Parathyroid adenoma (tissue), 2 donors: ENCODE measurements around the gene MTMR3.

Experiments used
- H2AFZ ChIP-seq: fragments of 300-600 bp; sonication (generic); one replicate; pipeline ENCODE4 v1.7.0; 2017; ENCODE audit warnings: antibody characterized with exemption, mild to moderate bottlenecking
- H3K27ac ChIP-seq: fragments of 300-600 bp; sonication (generic); one replicate; pipeline ENCODE4 v1.7.0; 2017
- H3K27me3 ChIP-seq: fragments of 300-600 bp; sonication (generic); one replicate; pipeline ENCODE4 v1.7.0; 2017; ENCODE audit warnings: low read length; ENCODE audit not compliant: control insufficient read depth, insufficient read depth
- H3K36me3 ChIP-seq: fragments of 300-600 bp; sonication (generic); one replicate; pipeline ENCODE4 v1.7.0; 2017; ENCODE audit warnings: low read length; ENCODE audit not compliant: control insufficient read depth, insufficient read depth
- H3K4me1 ChIP-seq: fragments of 300-600 bp; sonication (generic); one replicate; pipeline ENCODE4 v1.7.0; 2017; ENCODE audit warnings: control low read depth
- H3K4me2 ChIP-seq: fragments of 300-600 bp; sonication (generic); one replicate; pipeline ENCODE4 v1.7.0; 2017; ENCODE audit warnings: low read length
- H3K4me3 ChIP-seq: fragments of 300-600 bp; sonication (generic); one replicate; pipeline ENCODE4 v1.7.0; 2017; ENCODE audit warnings: low read depth, low read length
- H3K79me2 ChIP-seq: fragments of 300-600 bp; sonication (generic); one replicate; pipeline ENCODE4 v1.7.0; 2017; ENCODE audit warnings: control low read depth
- H3K9ac ChIP-seq: fragments of 300-600 bp; sonication (generic); one replicate; pipeline ENCODE4 v1.7.0; 2017; ENCODE audit warnings: mild to moderate bottlenecking
- H3K9me3 ChIP-seq: fragments of 300-600 bp; sonication (generic); one replicate; pipeline ENCODE4 v1.7.0; 2017; ENCODE audit warnings: low read length; ENCODE audit not compliant: control insufficient read depth
- TF ChIP-seq, protein P1 (sequence below): fragments of 300-600 bp; sonication (generic); IDR thresholded peaks from one replicate; pipeline ENCODE4 v1.7.0; 2017; ENCODE audit warnings: antibody characterized with exemption, mild to moderate bottlenecking
- donor health status: primary hyperparathyroidism.

The MTMR3 gene

DNA sequence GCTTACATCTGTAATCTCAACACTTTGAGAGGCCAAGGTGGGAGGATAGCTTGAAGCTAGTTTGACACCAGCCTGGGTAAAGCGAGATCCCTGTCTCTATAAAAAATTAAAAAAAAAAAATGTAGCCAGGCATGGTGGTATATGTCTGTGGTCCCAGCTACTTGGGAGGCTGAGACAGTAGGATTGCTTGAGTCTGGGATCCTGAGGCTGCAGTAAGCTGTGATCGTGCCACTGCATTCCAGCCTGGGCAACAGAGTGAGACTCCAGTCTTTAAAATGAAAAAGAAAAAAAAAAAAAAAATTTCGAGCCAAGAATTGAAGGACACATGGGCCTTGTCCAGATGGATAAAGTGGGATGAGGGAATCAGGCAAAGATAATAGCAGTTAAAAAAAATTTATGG is 62.5 kb downstream of the MTMR3 start:
- Histone ChIP-seq H3K27me3 (no peaks in the 10 kb centered on the region), H2AFZ (no peak overlapping the region), H3K27ac (no peak overlapping the region), H3K4me3 (no peak overlapping the region), H3K4me2 (no peak overlapping the region), H3K36me3 (no peaks in the 10 kb centered on the region), H3K4me1 (peaks cover 2% of the 10 kb centered on the region), H3K9ac (no peak overlapping the region), H3K9me3 (no peaks in the 10 kb centered on the region), H3K79me2 (peaks cover 14% of the 10 kb centered on the region)
- TF ChIP-seq, protein P1, sequence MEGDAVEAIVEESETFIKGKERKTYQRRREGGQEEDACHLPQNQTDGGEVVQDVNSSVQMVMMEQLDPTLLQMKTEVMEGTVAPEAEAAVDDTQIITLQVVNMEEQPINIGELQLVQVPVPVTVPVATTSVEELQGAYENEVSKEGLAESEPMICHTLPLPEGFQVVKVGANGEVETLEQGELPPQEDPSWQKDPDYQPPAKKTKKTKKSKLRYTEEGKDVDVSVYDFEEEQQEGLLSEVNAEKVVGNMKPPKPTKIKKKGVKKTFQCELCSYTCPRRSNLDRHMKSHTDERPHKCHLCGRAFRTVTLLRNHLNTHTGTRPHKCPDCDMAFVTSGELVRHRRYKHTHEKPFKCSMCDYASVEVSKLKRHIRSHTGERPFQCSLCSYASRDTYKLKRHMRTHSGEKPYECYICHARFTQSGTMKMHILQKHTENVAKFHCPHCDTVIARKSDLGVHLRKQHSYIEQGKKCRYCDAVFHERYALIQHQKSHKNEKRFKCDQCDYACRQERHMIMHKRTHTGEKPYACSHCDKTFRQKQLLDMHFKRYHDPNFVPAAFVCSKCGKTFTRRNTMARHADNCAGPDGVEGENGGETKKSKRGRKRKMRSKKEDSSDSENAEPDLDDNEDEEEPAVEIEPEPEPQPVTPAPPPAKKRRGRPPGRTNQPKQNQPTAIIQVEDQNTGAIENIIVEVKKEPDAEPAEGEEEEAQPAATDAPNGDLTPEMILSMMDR, result no peak

DNA sequence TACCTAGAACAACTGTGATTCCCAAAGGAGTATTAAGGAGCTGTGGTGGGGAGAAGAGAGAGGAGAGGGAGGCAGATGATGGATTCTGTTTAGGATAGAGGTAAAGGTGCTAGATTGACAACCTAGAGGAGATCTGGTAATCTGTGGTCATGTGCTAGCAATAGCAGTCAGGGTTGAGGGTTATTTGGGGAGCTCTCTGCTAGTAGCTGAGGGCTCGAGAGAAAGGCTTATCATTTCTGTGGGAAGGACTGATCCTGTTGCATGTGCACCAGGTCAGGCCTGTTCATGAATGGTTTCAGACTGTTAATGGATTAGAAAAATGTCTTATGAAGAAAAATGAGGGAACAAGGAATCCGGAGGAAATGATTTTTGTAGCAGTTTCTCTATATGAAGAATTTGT is 63.2 kb downstream of the MTMR3 start:
- Histone ChIP-seq H3K9me3 (no peaks in the 10 kb centered on the region), H3K27ac (no peak overlapping the region), H3K27me3 (no peaks in the 10 kb centered on the region), H3K36me3 (no peaks in the 10 kb centered on the region), H3K4me3 (no peak overlapping the region), H3K4me2 (no peak overlapping the region), H3K4me1 (peaks cover 2% of the 10 kb centered on the region), H3K79me2 (peaks cover 8% of the 10 kb centered on the region), H3K9ac (no peak overlapping the region), H2AFZ (no peak overlapping the region)
- TF ChIP-seq, protein P1, result no peak

DNA sequence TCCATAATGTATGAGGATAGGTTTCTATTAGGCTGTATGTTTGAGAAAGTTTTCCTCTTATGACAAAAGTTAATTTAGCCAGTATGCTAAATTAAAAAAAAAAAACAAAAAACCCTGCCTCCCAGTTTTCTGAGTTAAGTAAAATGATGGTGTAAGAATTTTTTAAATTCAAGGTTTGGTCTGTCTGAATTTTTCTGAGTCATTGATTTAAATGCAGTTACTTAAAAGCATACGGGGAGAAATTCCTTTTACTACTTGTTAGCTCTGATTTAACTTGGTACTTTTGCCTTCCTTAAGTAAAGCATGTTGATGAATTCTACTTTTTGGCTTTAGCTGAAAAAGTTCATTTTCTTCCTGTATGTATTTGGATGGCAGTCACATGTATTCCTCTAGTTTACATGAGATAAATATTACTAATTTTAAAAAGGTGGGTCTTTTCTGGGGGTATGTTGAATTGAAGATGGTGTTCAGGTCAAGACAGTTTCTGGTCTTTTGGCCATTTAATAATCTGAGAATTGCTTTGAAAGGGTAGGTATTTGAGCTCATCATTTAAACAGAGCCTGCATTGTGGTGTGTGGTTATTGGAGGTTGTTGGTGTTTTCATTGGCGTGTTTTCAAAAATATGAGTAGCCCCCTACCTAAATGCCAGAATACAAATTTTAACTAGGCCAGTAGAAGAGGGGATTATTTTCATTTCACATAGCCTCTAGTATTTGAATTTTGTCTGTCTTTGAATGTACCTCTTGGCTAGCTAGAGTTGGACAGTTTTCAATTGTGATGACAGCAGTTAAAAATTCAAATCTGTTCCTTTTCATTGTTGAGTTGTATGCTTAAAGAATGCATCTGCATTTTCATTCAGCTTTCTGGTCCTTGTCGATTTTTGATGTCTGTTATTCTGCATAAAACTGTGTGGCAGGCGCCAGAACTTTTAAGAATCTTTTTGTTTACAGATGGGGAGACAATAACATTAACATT is 64.7 kb downstream of the MTMR3 start:
- H3K9ac ChIP-seq, result no peak overlapping the region
- H3K27ac ChIP-seq, result no peak overlapping the region
- H3K36me3 ChIP-seq, result no peaks in the 10 kb centered on the region
- H3K4me2 ChIP-seq, result no peak overlapping the region
- TF ChIP-seq, protein P1, result no peak
- no peaks in the 10 kb centered on the region for H3K9me3 ChIP-seq
- no peak overlapping the region for H3K4me3 ChIP-seq
- H3K27me3 ChIP-seq, result no peaks in the 10 kb centered on the region
- peaks cover 3% of the 10 kb centered on the region for H3K79me2 ChIP-seq
- peaks cover 2% of the 10 kb centered on the region for H3K4me1 ChIP-seq
- H2AFZ ChIP-seq, result no peak overlapping the region

DNA sequence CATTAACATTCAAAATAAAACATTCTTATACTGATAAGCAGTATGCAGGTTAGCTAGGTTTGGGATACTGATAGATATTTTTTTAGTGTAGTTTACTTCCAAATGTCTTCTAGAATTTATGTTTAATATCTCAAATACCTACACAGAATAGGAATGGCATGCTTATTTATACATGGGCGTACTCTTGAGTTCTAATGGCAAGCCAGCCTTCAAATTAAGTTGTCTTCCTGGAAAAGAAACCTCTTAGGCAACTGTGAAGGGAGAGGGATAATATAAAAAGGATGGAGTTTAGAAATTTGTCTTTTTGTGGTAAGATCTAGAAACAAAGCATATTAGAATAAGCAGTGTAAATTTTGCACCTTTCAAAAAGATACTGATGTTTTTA is 65.4 kb downstream of the MTMR3 start:
- TF ChIP-seq, protein P1, result no peak
- no peaks in the 10 kb centered on the region for H3K9me3 ChIP-seq
- H3K27ac ChIP-seq, result no peak overlapping the region
- no peaks in the 10 kb centered on the region for H3K36me3 ChIP-seq
- H3K4me3 ChIP-seq, result no peak overlapping the region
- H3K9ac ChIP-seq, result no peak overlapping the region
- no peaks in the 10 kb centered on the region for H3K27me3 ChIP-seq
- peaks cover 2% of the 10 kb centered on the region for H3K4me1 ChIP-seq
- no peak overlapping the region for H2AFZ ChIP-seq
- H3K4me2 ChIP-seq, result no peak overlapping the region
- peaks cover 3% of the 10 kb centered on the region for H3K79me2 ChIP-seq

DNA sequence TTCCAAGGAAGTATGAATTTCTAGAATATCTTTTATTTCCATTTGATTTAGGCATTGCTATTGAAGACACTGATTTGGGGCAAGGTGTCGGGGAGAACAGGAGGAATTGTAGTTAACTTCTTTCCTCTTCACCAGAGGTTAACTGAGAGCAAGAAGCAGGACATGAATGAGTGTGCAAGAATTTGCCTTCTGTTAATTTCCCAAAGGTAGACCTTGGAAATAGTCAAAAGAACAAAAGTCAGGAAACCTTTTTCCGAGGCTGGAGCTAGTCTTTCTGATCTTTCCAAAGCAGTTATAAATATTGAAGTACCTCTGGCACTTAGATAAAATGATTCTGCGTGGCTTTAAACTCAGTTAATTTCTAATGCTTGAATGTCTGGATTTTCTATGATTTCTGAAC is 66.9 kb downstream of the MTMR3 start:
- H2AFZ ChIP-seq, result no peak overlapping the region
- no peak overlapping the region for H3K9ac ChIP-seq
- H3K27me3 ChIP-seq, result no peaks in the 10 kb centered on the region
- H3K36me3 ChIP-seq, result no peaks in the 10 kb centered on the region
- no peak overlapping the region for H3K27ac ChIP-seq
- TF ChIP-seq, protein P1, result no peak
- no peak overlapping the region for H3K4me3 ChIP-seq
- H3K4me1 ChIP-seq, result peaks cover 2% of the 10 kb centered on the region
- H3K4me2 ChIP-seq, result no peak overlapping the region
- H3K79me2 ChIP-seq, result peaks cover 6% of the 10 kb centered on the region
- no peaks in the 10 kb centered on the region for H3K9me3 ChIP-seq
